Stimulated activated CD8-positive, alpha-beta memory T cell treated with anti-CD3 and anti-CD28 coated beads, Interleukin-15, amount 100 ng/mL, for 24 hours (primary cell): ENCODE data around the gene IL1B.
A peak's percentile ranks its signal among the peaks of the same experiment; 100 is the strongest.
"Not testable (repeated sequence)": the region's sequence is repeated elsewhere in the genome, so short reads cannot be mapped to it uniquely, and the experiment has no call there.

Experiments
- DNase-seq: peaks from one replicate; pipeline ENCODE4 v3.0.0-alpha.2; 2020; ENCODE audit warnings: low read depth

IL1B gene

DNA sequence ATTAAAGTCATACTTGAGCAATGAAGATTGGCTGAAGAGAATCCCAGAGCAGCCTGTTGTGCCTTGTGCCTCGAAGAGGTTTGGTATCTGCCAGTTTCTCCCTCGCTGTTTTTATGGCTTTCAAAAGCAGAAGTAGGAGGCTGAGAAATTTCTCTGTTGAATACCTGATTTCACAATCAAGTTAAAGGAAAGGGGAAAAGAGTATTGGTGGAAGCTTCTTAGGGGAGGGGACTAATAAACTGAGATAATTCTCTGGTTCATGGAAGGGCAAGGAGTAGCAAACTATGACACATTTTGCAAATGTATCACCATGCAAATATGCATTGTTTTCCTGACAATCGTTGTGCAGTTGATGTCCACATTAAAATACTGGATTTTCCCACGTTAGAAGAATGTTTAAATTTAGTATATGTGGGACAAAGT, at the start of gene IL1B:
Gene IL1B (minus strand): TSS at position 85 of the 423 bp plus-strand sequence. CDS start 550 bp downstream, outside the sequence.
- DNase-seq: no peak

DNA sequence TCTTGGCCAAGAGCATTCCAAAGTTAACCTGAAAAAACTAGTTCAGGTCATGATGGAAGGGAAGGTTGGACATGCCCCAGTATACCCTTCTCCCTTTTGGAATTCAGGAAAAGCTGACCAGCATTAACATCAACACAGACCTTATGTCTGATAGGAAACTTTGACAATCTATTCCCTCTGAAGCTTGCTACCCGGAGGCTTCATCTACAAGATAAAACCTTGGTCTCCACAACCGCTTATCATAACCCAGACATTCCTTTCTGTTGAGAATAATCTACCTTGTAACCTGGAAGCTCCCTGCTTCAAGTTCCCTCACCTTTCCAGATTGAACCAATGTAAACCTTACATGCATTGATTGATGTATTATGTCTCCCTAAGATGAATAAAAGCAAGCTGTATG, 49.7 kb upstream of the IL1B start:
- no peak for DNase-seq

DNA sequence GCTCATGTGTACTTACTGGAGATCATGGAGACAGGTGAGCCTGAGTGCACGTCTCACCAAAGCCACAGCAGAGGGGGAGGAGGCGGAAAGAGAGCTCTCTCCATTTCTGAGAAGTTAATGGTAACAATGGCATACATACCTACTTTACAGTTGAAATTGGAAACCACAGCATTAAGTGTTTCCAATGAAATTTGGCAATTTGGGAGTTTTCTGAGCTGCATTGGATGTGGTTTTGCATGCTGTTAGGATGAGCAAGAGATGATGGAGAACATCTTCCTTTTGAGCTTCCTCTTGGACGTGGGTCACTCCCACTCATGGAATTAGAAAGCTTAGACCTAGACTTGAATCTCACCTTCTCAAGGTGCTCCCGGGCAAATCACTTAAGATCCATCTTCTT, 48.9 kb upstream of the IL1B start:
- no peak for DNase-seq

DNA sequence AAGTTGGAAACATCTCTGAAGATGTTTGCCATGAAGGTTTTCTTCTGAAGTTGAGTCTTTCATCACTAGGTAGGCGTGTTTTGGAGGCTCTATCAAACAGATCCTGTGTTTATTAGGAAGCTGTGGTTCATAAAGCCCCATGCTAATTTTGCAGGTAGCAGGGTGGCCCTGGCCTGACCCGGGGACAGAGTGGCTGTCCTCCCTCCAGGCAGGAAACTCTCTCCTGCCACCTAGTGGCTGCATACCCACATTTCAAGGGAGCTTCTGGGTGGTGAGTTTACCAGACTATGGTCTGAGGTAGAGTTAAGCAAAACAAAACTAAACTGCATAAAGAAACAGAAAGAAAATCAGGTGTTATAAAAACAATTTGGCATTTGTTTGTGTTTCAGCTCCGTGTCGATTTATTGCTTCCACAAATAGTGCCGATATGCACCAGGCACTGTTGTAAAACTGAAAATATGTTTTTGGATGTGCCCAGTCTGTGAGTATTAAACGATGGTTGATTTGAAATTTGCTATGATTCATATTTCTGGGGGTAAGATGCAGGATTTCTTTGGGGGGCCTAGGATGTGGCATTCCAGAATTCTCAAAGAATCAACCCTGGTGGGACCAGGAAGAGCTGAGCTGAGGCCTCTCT, 48.4 kb upstream of the IL1B start:
- peak; percentile 39 for DNase-seq

DNA sequence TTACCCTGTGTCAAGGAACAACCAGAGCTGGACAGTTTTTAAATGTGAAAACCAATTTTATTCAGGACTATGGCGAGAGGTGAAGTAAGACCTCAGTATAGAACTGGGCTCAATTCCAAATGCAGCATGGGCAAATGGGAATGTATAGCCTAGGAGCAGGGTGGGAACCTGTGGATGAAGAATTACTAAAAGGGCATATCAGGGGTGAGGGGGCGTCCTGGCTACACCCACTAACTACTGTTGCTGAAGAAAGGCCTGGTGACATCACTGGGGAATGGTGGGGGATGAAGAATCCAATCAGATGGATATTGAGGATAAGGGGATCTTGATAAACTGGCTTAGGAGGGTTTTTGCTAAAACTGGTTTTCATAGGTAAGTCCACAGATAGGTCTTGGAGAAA, 47.1 kb upstream of the IL1B start:
- DNase-seq: no peak

DNA sequence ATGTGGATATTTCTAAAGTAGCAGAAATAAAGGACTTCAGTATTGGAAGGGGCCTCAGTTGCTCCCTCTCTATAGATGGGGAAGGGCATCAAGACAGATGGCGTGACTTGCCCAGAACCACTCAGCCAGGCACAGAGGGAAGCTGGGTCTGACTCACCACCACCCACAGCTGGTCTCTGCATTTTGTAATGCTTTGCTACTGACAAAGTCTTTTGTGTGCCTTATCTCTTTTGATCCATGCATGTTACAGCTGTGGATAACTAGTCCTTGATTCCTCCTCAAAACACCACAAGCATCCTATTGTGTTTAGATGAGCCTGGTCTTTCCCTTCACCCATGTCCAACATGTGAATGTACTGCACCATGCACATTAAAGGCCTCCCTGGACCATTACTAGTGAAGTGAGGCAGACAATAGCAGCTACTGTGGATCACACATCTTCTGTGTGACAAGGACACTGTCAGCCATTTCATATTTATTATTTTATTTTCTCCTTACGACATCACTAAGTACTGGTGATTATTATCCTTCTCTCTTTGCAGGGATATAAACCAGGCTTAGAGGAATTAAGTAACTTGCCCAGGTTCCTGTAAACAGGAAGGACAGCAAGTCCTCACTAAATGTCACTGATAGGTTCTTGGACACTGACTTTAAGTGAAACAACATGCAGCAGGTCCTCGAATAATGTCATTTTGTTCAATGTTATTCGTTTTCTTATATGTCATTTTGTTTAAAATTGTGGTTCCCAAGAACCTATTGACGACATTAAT, 44.8 kb upstream of the IL1B start:
- DNase-seq: no peak

DNA sequence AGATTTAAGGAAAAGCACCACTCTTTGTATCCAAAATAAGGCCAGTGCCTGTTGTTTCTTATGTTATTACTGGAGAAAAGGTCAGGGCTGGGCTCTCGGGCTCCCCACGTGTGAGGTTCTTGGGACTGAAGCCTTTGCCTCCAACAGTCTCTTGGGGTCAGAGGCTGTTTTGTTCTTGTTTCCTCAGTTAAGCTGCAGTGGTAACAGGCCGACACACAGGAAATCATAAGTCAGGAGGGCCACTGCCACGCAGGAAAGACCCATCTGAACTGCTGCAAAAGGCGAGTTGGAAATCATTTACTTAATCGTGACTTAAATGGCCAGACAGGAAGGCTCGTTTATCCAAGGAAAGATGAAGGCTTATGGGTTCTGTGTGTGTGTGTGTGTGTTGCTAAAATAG, 44.1 kb upstream of the IL1B start:
- no peak for DNase-seq

DNA sequence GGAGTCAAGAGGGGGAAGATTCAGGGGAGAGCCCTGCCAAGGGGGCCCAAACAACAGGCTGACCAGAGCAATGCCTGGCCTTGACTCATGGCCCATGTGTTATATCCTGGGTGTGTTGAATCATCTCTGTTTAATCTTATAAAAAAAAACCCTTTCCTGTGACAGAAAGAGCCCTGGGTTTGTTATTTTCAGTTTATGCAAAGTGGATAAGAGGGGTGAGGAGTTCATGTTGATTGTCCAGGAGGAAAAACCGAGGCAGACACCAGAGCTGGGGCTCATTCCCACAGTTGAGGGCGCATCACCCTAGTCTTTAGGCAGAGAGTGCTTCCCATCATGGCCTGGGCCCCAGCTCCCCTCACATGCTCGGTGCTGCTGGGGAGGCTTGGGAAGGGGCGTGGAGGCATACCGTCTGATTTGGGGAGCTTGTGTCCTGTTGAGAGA, 43.5 kb upstream of the IL1B start:
- DNase-seq: no peak

DNA sequence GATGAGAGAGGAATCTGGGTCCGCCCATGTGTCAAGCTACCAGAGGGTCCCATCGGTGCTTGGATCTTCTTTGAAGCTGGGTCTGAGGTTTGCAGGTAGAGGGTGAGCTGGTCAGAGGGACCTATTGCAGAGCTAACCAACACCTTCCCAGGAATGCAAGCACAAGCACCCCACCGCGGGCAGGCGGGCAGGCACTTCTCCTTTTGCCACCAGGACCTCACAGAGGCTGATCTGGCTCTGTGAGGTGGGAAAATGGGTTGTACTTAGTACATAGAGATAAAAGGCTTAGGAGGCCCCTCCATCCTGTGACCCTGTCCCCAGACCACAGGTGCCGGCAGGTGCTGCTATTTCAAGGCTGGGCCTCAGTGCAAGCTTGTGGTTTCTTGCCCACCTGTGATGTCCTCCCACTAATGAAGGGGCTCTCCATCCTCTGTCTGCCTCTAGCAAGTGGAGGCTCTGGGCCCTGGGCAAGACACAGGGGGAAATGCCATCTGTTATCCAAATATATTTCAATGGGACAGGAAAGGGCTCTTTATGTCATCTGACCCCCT, 43.0 kb upstream of the IL1B start:
- no peak for DNase-seq

DNA sequence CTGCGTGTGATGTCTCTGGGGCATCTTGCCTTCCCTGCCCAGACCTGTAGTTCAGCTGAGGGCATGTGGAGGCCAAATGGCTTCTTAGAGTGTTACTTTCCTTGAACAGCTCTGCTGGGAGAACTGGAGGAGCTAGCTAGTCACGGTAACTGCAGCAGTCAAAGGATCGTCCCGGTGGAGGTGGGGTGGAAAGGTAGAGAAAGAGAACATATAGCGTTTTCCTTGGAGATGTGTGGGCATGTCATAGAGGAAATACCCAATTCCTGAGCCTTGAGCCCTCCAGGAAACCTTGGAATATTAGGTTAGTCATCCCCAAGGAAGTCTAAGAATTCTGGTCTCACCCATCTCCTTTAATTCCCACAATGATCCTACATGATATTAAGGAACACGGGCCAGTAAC, 40.8 kb upstream of the IL1B start:
- no peak for DNase-seq

DNA sequence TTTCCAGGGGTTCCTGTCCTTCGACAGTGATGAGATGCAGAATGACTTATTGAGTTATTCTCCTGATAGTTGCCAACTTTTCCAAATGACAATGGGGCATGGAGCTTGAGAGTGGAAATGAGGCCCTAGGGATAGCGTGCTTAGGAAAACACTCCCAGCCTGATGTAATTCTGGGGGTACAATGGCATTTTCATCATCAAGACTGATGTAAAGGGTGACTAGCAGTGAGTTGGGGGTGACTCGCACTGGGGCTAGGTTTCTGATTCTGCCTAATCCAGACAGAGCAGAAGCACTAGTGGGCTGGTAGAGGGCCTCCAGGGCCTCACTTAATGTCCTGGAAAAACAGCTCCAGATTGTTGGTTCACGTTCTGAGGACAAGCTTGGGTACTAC, 40.4 kb upstream of the IL1B start:
- DNase-seq: no peak

DNA sequence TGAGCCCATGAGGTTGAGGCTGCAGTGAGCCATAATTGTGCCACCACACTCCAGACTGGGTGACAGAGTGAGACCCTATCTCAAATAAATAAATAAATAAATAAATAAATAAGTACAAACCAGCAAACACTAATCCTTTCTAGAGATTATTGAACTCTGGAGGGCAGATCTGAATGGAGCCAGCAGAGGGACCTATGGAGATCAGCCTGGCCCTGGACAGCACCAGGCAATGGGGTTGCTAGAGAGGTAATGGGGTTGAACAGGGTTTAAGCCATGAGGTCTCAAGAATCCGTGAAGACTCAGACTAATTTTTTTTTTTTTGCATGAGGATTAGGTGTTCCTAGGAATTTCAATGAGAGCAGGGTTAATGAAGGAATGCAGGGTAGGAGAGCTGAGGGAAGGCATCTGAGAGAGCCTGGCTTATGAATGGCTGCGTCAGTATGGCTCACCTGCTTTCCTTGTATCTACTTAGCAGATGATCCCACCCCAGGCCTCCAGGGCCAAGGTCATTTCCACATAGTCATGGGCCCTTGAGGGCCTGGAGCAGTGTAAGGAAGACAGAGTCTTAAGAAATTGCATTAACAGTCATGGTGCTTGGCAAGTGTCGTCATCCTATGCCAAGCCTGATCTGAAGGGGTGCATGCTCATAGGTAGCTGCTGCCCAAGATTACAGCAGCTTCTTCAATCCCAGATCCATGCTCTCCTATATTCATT, 39.8 kb upstream of the IL1B start:
- DNase-seq: no peak

DNA sequence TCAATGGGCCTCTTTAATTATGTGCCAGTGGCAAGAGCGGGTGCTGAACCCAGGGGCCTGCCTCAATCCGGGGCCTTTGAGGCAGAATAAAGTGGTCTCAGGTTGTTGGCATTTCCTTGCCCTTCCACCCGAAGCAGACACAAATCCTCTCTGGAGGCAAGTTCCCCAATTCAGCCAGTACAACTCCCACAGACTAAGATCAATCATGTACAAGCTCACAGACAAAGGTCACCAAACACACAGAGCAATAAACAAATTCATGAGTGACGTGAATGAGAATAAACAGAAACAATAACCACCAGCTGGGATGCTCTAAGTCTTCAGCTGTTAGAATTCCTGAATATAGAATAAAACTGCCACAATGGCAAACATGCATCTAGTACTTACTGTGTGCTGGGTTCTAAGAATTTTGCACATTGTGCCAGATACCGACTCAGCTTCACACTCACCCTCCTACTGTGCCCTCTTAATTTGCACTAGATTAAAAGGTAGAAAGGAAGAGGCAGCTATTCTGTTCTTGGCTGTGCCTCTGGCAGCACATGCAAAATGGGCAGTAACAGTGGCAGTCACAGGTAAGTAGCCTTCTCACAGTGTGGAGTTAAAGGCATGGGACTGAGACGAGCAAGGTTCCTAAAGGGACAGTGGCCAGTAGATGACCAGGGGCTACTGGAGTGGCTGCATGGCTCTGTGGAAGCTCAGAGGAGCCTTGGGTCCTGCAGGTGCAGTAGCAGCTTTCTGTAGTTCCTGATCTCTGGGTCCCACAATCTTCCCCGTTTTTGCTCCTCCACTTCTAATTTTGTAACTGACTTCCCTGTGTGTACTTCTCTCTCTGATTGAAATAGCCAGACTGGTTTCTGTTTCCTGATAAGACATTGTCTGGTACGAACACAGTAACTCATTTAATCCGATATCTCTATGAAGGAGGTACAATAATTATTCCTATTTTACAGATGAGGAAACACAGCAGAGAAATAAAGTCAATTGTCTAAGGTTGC, 34.6 kb upstream of the IL1B start:
- DNase-seq: no peak

DNA sequence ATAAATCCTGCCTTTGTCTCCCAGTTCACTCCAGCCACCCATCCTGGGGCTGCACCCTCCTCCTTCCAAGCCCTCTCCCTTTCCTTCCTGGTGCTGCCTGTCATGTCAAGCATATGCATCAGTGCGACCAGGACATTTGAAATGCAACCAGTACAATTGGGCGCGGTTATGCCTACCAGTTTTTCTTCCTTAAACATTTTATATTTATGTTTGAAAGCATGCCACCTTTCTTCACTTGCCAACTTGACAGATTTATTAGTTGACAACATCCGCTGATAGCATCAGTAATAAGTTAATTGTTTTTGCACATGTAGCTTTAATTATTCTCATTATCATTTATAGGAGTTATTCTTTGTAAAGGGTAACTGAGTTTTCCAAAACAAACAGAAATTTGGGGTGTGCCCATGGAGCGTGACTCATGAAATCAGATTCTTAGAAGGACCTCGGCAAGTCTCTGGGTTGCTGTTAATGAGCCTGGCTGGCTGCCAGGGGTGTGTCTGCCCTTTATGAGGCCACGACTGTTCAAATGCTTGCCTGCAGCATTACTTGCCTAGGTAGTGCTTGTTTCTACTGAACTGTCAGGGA, 32.8 kb upstream of the IL1B start:
- DNase-seq: no peak

DNA sequence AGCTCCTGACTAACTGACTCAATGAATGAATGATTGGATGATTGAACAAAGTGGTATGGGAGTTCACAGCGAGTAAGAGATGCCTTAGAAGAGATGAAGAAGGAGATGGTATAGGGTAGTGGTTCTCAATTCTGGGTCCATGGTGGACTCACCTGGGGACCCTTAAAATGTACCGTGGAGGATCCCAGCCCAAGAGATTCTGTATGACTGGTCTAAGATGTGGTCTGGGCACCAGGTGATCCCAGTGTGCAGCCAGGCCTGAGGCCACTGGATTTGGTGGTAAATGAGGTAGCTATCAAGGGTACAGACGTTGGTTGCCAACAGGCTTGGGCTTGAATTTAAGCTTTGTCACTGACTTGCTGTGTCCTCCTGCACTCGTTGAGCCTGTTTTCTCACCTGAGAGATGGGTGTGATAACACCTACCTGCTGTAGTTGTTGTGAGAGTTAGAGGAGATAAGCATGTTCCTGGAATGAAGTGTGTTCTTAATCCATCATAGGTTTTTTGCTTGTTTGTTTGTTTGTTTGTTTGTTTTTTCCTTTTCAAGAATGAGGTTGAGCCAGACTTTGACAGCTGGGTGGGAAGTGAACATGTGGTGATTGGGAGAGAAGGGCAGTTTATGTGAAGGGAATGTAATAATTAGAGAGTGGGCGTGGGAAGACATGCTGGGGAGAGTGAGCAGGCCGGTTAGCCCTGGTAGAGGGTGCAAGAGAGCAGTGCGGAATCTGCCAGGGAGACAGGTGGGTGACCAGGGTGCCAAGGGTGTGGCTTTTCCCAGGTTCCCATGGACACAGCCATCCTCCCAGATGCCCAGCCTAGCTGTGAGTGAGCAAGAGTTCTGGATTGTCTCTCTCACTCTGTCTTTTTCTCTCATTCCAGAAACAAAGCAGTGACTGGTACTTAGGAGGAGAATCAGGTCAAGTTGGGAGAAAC, 31.4 kb upstream of the IL1B start:
- no peak for DNase-seq

DNA sequence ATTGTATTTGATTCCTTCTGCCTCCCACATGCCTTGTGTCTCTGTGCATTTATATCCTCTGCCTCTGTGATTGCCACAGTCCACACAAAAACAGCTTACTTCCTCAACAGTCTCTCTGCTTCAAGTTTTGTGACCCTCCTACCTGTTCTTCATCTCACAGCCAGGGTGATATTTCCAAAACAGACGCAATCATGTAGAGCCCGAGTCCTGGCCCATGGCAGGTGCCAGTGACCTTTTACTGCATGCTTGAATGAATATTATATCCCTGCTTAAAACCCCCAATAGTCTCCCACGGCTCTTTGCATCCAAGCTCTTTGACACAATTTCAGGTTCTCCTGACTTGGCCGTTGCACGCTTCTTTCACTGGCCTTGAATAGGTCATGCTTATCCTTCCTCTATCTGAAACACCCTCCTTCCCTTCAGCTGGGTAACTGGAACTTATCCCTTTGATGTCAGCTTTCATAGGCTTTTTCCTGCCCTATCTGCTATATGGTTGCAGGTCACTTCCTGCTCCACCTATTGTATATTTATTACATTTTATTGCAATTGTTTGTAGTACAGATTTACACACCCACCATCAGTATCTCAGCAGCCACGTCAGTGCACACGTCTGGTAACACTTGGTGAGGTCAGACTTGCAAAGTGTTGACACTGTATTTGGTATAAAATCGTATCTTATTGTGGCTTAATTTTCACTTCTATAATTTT, 29.7 kb upstream of the IL1B start:
- no peak for DNase-seq

DNA sequence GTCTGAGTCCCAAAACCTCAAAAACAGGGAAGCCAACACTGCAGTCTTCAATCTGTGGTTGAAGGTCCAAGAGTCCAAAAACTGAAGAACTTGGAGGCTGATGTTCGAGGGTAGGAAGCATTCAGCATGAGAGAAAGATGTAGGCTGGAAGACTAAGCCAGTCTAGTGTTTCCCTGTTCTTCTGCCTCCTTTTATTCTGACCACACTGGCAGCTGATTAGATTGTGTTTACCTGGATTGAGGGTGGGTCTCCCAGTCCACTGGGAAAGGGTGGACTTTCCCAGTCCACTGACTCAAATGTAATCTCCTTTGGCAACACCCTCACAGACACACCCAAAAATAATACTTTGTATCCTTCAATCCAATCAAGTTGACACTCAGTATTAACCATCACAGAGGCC, 27.5 kb upstream of the IL1B start:
- DNase-seq: no peak

DNA sequence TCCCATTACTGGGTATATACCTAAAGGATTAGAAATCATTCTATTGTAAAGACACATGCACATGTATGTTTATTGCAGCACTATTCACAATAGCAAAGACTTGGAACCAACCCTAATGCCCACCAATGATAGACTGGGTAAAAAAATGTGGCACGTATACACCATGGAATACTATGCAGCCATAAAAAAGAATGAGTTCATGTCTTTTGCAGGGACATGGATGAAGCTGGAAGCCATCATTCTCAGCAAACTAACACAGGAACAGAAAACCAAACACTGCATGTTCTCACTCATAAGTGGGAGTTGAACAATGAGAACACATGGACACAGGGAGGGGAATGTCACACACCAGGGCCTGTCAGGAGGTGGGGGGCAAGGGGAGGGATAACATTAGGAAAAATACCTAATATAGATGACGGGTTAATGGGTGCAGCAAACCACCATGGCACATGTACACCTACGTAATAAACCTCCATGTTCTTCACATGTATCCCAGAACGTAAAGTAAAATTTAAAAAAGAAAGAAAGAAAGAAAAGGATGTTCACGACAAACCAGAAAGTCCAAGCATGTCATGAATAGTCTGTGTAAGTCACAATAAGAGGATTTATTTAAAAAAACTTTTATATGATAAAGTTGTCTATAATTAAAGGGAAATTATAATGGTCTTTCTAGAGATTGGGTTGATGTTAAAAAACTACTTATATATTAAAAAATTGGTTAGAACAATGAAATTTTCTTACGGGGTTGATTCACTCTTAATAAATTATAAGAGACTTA, 23.0 kb upstream of the IL1B start:
- DNase-seq: not testable (repeated sequence)

DNA sequence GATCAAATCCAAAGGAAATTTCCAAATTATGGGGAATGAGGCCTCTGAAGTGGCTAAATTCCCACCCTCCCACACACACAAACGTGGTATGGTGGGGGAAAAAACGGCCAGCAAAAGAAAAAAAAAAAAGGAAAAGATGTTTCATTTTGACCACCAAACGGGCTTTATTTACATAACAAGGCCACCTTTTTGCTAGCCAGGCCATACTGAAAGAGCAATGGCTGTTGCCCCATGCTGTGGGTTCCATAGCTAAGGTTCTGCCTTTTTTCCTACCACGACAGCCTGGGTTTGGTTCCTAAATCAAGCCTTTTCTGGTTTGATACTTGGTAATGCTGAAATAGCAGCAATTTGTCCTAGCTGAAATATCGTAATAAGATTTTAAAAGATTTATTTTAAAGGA, 14.0 kb upstream of the IL1B start:
- no peak for DNase-seq
